DND-41 (cell line): ENCODE data around the gene SYNE2.

Experiments
- CTCF ChIP-seq: IDR thresholded peaks from 2 replicates; pipeline ENCODE4 v1.5.1; 2012; ENCODE audit warnings: borderline replicate concordance, low read length, moderate library complexity, mild to moderate bottlenecking; ENCODE audit not compliant: poor library complexity, severe bottlenecking; ENCODE audit errors: extremely low read depth
- EZH2 ChIP-seq: IDR thresholded peaks from 3 replicates; pipeline ENCODE4 v1.6.1; 2012; ENCODE audit warnings: borderline replicate concordance, low read depth, mild to moderate bottlenecking, moderate library complexity, low read length, inconsistent platforms; ENCODE audit not compliant: severe bottlenecking

- TF ChIP-seq EZH2: no peak
- no peak for TF ChIP-seq CTCF
These were observed 182.3 kb downstream of the SYNE2 start for GRCh38 chr14:64035143-64035542.
